HG02763 (cell line): ENCODE data around the gene TROAP.
"Not testable (repeated sequence)": the region's sequence is repeated elsewhere in the genome, so short reads cannot be mapped to it uniquely, and the experiment has no call there.

ENCODE experiments used
- ATAC-seq: cut with Tn5 transposase; IDR thresholded peaks from one replicate; pipeline ENCODE4 v1.9.1; 2021; ENCODE audit warnings: mild to moderate bottlenecking, moderate library complexity; ENCODE audit not compliant: unreplicated experiment

Gene TROAP

DNA sequence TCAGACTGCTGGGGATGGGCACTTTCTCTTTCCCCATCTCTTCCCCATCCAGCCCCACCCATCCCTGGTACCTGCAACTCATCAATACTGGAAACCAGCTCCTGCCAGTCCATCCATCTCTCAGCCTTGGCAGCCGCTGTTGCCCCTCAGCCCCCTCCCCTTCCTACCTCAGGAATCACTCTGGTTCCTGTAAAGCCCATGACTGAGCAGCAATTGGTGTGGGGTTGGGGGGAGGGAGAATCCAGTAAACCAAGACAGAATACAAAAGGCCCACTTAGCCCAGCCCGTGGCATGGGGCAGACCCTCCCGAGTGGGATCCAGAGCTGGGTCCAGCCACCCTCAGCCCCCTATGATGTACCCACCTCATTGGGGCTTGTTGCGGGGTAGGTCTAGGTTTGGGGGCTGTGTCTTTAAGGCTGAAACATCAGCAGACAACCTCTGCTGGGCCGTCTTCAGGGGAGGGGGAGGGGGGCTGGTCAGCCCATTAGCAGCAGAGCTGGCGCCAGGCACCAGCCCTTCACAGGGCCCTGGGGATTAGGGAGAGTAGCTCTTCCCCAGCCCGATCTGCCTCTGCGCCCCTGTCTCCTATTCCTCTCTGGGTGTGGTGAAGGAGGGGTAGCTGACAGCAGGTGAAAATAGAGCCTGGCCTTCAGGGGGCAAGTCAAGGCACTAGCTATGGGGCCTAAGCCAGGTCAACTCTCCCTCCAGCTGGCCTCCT, 28.8 kb upstream of the TROAP start:
- no peak for ATAC-seq

DNA sequence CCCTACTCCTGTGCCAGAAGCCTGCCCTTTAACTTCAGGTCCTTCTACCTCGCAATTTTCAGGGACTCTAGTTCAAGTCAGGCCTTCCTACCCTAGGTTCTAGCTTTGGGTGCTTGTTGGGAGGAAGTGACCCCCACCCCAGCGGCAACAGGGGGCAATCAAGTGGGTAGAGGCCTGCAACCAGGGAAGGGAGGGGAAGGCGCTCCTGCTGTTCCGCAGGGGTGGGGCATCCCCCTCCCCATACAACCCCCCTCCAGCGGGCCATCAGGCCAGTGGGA, 28.3 kb upstream of the TROAP start:
- no peak for ATAC-seq

DNA sequence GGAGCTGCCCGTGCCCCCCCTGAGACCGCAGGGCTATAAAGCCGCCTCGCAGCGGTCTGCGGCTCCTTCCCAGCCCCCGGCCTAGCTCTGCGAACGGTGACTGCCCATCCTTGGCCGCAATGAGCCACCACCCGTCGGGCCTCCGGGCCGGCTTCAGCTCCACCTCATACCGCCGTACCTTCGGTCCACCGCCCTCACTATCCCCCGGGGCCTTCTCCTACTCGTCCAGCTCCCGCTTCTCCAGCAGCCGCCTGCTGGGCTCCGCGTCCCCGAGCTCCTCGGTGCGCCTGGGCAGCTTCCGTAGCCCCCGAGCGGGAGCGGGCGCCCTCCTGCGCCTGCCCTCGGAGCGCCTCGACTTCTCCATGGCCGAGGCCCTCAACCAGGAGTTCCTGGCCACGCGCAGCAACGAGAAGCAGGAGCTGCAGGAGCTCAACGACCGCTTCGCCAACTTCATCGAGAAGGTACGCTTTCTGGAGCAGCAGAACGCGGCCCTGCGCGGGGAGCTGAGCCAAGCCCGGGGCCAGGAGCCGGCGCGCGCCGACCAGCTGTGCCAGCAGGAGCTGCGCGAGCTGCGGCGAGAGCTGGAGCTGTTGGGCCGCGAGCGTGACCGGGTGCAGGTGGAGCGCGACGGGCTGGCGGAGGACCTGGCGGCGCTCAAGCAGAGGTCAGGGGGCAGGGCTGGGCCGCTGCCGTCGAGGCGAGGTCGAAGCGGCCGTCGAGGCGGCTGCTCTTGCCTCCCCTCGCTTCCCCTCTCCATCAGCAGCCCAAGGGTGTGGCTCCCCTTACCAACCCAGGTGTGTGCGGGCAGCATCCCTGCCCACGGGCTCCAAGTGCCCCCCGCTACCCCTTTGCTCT, 27.7 kb upstream of the TROAP start, which contains the start of gene PRPH:
Gene PRPH (plus strand): TSS at position 66 of the 855 bp plus-strand sequence. CDS start 54 bp downstream, at position 120.
- ATAC-seq, result no peak

DNA sequence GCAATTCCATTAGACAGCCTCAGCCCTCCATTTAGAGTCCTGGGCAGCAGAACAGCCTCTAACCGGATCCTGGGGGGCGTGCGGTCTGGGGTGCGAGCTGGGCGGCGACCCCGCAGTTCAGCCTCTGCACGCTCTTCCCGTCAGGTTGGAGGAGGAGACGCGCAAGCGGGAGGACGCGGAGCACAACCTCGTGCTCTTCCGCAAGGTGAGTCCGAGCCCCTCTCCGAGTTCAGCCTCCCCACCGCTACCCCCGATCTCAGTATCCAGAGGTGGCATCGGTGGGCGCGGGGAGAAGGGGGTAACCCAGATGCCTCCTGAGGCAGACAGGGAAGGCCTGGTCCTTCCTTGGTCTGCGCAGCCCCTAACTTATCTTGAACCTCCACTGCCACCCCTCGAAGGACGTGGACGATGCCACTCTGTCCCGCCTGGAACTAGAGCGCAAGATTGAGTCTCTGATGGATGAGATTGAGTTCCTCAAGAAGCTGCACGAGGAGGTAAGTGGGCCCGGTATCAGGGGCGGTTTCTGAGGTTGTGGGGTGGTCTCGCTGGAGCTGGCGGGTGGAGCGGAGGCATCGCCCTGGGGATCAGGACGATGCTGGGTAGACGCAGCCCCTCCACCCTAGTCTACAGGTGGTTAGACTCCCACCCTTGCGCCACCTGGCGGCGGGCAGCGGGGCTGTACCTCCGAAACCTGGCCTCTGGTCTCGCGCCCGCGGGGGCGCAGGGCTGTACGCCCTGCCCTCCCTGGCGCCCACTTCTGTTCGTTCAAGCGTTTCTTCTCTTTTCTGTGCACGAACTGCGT, 26.8 kb upstream of the TROAP start:
- no peak for ATAC-seq

DNA sequence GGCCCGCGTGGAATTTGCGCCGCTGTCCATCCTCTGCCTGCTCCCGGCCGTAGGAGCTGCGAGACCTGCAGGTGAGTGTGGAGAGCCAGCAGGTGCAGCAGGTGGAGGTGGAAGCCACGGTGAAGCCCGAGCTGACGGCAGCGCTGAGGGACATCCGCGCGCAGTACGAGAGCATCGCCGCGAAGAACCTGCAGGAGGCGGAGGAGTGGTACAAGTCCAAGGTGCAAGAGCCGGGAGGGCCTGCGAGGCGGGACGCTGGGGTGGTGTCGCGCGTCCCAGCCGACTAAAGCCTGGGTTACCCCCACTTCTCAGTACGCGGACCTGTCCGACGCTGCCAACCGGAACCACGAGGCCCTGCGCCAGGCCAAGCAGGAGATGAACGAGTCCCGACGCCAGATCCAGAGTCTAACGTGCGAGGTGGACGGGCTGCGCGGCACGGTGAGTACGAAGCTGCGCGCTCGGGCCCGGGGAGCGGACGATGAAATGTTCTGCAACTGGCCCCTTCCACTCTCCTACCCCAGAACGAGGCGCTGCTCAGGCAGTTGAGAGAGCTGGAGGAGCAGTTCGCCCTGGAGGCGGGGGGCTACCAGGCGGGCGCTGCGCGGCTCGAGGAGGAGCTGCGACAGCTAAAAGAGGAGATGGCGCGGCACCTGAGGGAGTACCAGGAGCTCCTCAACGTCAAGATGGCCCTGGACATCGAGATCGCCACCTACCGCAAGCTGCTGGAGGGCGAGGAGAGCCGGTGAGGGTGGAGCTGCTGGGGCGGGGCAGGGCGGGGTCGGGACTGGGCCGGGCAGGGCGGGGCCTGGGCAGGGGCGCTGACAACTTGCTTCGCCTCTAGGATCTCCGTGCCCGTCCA, 26.0 kb upstream of the TROAP start:
- no peak for ATAC-seq

DNA sequence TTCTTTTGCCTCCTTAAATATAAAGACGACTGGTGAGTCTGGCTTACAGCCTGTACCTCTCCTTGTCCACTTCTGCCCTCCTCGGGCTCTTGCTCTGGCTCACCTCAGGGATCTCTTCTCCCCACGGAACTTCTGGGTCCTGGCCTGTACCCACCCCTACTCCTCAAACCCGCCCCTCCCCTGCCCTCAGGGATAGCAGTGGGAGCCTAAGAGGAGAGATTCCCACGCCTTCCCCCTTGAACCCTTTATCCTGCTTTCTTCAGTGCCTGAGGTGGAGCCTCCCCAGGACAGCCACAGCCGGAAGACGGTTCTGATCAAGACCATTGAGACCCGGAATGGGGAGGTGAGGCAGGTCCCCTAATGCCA, 25.4 kb upstream of the TROAP start:
- no peak for ATAC-seq

DNA sequence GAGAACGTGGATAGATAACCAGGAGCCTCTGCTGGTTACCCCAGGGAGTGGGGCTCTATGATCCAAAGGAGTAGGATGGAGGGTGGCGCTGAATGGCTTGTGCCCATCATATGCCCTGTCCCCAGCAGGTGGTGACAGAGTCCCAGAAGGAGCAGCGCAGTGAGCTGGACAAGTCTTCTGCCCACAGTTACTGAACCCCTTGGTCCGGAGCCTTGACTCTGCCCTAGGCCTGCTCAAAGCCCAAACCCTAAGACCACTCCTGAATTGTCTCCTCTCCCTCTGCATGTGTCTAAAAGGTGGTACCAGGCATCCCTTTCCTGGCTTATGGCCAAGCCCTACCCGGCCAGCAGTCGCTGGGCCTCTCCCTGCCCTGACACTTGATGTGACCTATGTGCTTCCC, 24.9 kb upstream of the TROAP start:
- ATAC-seq, result no peak

DNA sequence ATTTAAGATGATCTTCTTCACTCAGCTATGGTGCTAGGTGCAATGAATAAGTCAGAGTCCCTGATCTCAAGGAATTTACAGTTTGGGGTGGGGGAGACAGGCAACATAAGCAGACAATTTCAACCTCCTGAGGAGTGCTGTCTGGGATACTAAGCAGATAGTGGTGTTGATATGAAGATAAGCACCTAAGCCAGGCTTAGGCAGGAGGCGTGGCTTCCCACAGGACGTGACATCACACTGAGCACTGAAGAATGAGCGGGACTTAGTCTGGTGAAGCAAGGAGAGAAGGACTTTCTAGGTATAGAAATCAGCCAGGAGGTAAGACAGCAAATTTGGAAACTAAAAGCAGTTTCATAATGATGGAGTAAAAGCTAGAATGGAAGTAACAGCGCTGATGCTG, 21.3 kb upstream of the TROAP start:
- no peak for ATAC-seq

DNA sequence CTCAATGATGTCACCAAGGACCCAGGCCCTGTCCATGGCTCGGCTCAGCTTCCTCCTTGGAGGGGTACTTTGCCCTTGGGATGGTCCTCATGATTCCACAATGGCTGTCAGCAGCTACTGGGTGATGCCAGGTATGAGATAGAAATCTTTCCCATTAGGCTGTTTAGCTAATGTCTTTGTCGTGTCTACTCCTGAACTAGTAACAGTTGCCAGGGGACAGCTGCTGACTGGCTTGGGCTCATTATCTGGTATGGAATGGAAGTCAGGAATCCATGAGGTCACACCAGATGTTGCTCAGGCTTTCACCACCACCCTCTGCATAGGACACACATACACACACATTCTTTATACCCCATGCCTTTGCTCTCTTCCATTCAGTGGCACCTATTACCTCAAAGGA, 18.9 kb upstream of the TROAP start:
- no peak for ATAC-seq

DNA sequence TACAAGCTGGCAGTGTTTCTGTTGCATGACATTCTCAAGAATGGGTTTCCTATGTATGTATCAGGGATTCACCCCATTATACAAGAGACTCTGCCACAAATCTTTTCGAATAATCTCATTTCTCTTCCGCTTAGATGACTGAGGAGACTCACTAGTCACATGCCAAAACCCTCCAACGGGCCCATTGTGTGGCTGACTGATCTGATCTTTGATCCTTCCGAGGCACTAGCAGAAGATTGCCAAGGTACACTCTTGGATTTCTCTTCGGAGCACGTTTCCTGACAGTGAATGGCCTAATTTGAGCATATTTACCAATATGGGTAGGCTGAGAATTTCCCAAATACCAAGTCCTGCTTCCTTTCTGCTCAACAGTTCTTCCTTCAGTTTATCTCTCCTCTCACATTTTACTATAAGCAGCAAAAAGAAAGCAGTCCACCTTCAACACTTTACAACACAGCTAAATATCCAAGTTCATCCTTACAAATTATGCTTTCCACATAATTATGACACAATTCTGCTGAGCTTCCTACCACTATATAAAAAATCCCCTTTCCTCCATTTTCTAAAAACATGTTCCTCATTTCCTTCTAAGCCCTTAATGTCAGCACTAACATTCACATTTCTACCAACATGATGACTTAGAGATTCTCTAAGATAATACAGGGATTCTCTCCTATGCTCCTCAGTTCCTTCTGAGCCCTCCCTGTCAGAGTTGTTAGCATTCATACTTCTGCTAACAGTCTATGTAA, 17.1 kb upstream of the TROAP start:
- no peak for ATAC-seq

DNA sequence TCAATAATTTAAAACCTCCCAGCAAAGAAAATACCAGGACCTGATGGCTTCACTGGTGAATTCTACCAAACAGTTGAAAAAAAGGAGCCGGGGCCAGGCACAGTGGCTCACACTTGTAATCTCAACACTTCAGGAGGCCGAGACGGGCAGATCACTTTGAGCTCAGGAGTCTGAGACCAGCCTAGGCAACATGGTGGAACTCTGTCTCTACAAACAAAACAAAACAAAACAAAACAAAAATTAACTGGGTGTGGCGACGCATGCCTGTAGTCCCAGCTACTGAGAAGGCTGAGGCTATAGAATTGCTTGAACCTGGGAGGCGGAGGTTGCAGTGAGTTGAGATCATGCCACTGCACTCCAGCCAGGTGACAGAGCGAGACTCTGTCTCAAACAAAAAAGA, 13.7 kb upstream of the TROAP start:
- ATAC-seq, result no peak

DNA sequence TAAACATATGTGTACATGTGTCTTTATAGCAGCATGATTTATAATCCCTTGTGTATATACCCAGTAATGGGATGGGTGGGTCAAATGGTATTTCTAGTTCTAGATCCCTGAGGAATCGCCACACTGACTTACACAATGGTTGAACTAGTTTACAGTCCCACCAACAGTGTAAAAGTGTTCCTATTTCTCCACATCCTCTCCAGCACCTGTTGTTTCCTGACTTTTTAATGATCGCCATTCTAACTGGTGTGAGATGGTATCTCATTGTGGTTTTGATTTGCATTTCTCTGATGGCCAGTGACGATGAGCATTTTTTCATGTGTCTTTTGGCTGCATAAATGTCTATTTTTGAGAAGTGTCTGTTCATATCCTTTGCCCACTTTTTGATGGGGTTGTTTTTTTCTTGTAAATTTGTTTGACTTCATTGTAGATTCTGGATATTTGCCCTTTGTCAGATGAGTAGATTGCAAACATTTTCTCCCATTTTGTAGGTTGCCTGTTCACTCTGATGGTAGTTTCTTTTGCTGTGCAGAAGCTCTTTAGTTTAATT, 12.5 kb upstream of the TROAP start:
- ATAC-seq, result not testable (repeated sequence)

DNA sequence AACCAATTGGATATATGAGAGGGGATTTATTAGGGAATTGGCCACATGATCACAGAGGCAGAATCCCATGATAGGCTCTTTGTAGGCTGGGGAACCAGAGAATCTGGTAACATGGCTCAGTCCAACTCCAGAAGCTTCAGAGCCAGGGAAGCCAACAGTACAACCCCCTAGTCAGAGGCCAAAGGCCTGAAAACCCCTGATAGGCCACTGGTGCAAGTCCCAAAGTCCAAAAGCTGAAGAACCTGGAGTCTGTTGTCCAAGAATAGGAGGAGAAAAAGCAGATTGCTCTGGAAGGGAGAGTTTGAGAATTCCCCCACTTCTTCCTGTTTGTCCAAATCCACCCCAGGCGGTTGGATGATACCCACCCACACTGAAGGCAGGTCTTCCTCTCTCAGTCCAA, 8.2 kb upstream of the TROAP start:
- no peak for ATAC-seq

DNA sequence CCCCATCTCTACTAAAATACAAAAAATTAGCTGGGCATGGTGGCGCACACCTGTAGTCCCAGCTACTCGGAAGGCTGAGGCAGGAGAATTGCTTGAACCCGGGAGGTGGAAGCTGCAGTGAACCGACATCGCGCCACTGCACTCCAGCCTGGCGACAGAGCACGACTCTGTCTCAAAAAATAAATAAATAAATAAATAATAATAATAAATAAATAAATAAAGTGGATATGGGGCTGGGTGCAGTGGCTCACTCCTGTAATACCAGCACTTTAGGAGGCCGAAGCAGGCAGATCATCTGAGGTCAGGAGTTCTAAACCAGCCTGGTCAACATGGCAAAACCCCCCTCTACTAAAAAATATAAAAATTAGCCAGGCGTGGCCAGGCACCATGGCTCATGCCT, 5.9 kb upstream of the TROAP start:
- not testable (repeated sequence) for ATAC-seq

DNA sequence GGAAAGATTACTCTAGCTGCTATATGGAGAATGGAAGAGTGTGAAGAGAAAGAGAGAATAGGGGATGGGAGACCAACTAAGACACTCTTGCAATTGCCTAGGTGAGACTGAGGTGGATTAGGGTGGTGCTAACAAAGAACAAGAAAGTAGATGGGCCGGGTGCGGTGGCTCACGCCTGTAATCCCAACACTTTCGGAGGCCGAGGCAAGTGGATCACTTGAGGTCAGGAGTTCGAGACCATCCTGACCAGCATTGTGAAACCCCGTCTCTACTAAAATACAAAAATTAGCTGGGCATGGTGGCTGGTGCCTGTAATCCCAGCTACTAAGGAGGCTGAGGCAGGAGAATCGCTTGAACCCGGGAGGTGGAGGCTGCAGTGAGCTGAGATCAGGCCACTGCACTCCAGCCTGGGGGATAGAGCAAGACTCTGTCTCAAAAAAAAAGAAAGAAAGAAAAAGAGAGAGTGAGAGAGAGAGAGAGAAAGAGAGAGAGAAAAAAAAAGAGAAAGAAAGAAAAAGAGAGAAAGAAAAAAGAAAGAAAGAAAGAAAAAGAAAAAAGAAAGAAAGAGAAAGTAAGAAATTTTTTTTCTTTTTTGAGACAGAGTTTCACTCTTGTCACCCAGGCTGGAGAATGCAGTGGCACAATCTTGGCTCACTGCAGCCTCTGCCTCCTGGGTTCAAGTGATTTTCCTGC, 2.5 kb upstream of the TROAP start:
- ATAC-seq, result not testable (repeated sequence)

DNA sequence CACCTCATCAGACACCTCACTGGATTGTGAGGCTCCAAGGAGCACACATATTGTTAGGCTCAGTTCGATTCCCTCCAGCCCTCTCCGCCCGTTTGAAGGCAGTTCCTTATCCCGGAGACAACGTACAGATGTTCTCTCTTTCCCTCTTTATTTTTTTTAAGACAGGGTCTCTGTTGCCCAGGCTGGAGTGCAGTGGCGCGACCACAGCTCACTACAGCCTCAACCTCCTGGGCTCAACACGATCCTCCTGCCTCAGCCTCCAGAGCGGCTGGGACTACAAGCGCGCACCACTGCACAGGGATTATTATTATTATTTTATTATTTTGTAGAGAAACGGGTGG, 718 bp upstream of the TROAP start:
- ATAC-seq, result no peak

DNA sequence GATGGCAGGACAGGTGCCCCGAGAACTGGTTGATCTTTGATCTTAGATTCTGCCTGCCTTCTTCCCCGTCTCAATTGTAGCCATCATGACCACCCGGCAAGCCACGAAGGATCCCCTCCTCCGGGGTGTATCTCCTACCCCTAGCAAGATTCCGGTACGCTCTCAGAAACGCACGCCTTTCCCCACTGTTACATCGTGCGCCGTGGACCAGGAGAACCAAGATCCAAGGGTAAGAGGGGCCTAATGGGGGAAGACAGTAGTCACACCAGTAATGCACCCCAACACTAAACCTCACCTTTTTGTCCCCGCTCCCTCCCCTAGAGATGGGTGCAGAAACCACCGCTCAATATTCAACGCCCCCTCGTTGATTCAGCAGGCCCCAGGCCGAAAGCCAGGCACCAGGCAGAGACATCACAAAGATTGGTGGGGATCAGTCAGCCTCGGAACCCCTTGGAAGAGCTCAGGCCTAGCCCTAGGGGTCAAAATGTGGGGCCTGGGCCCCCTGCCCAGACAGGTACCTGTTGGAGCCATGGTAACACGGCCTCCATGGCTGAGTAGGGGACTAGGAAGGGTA, 556 bp downstream of the TROAP start:
- ATAC-seq, result no peak

DNA sequence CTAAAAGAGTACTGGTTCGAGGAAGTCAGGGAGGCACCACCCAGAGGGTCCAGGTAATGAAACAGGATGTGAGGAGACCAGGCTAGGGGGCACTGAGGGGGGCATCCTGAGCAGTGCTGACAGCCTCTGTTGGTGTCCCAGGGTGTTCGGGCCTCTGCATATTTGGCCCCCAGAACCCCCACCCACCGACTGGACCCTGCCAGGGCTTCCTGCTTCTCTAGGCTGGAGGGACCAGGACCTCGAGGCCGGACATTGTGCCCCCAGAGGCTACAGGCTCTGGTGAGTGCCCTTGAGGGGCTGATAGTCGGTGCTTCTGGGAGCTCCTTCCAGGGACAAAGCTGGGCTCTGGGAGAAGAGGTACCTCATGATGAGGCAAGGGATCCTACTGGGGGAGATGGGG, 2.6 kb downstream of the TROAP start:
- ATAC-seq, result no peak

DNA sequence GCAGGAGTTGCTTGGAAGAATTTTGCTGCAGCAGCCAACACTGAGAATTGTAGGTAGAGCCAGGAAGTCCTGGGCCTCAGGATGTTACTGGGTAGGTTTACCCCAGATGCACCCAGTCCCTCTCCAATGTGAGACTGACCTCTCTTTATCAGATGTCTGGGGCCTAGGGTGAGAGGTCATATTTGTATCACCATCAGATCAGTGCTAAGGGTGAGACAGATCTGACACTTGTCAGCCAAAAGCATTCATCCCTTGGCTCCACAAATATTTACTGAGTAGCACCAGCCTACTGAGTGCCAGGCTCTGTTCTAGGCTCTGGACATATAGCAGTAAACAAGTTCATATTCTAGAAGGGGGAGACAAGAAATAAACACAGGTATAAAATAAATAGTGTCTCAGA, 4.3 kb downstream of the TROAP start:
- no peak for ATAC-seq
